GM19239 (cell line): ENCODE data around the gene TACC2.
"Not testable (repeated sequence)": the region's sequence is repeated elsewhere in the genome, so short reads cannot be mapped to it uniquely, and the experiment has no call there.

Experiments used
- DNase-seq: peaks from one replicate; pipeline ENCODE4 v3.0.0; 2011; ENCODE audit warnings: low spot score; ENCODE audit not compliant: insufficient read length
- FAIRE-seq: peaks from 2 replicates; lab custom pipeline; 2011; peaks lifted over from hg19 to GRCh38; lab: Jason Lieb, UNC

TACC2 gene

DNA sequence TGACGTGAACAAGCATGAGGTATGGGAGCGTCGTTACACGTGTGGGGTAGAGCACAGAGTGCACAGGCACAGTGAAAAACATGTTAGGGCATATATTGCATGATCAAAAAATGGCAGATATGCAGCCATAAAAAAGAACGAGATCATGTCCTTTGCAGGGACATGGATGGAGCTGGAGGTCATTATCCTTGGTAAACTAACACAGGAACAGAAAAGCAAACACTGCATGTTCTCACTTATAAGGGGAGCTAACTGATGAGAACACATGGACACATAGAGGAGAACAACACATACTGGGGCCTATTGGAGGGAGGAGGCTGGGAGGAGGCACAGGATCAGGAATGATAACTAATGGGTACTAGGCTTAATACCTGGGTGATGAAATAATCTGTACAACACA, 66.3 kb downstream of the TACC2 start:
- DNase-seq (no peak), FAIRE-seq (no peak)

DNA sequence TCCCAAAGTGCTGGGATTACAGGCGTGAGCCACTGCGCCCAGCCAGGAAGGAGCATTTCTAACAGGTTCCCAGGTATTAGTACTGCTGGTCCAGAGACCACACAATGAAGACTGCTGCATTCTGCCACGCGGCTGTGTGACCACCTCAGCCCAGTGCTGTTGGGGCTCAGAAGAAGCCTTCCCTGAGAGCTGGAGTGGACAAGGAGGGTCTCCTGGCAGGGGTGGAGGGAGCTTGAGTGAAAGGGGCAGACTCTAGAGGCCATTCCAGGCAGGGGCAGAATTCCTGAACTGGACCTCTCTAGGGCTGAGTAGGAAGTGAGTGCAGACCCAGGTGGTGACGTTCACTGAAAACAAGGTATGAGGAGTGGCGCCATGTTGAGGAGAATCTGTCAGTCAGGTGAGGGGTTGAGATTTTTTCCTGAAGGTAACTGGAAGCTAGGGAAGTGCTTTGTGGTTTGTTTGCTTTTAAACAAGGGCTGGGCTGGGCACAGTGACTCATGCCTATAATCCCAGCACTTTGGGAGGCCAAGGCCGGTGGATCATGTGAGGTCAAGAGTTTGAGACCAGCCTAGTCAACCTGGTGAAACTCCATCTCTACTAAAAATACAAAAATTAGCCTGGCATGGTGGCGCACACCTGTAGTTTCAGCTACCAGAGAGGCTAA, 67.6 kb downstream of the TACC2 start:
- no peak for FAIRE-seq

DNA sequence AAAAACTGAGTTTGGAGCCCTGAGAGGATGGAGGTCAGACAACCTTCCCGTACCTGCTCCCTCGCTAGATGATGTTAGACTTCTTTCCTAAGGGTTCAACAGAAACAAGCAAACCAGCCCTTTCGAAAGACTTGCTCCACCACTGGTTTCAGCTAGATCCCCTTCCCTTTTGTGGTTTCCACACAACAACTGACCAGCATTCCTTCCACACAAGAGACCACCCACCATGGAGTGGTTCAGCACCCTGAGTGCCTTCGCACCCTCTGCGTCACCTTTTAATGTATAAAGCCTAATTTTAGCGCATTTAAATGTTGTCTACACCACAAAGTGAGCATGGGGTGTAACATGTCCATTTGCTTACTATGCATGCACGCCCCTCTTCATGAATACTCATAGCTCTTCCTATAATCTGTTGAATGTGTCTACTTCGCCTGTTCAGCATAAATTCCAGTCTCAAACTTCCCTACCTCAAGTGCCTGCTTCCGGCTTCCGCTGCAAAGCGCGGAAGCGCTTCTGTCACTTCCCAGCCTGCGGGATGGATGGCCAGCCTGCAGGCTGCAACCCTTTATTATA, 69.0 kb downstream of the TACC2 start:
- DNase-seq (no peak), FAIRE-seq (no peak)

More for the DNA sequence above, 67.6 kb downstream of the TACC2 start:
- no peak for DNase-seq

DNA sequence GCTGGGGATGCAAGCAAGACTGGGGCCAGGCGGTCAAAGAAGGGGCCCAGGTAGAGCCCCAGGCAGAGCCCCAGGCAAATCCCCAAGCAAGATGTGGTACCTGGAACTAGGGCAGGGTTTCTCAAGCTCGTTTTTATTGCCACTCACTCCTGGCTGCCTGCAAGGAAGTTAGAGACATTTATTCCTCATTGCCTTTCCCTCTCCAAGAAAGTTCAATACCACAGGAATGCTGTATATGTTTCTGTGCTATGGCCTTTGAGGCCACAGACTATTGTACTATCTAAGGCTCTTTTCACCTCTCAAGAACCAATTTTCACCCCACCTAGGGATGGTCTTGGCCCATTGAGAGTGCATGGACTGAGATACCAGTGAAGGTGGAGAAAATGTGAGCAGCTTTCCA, 71.3 kb downstream of the TACC2 start:
- DNase-seq (no peak), FAIRE-seq (no peak)

DNA sequence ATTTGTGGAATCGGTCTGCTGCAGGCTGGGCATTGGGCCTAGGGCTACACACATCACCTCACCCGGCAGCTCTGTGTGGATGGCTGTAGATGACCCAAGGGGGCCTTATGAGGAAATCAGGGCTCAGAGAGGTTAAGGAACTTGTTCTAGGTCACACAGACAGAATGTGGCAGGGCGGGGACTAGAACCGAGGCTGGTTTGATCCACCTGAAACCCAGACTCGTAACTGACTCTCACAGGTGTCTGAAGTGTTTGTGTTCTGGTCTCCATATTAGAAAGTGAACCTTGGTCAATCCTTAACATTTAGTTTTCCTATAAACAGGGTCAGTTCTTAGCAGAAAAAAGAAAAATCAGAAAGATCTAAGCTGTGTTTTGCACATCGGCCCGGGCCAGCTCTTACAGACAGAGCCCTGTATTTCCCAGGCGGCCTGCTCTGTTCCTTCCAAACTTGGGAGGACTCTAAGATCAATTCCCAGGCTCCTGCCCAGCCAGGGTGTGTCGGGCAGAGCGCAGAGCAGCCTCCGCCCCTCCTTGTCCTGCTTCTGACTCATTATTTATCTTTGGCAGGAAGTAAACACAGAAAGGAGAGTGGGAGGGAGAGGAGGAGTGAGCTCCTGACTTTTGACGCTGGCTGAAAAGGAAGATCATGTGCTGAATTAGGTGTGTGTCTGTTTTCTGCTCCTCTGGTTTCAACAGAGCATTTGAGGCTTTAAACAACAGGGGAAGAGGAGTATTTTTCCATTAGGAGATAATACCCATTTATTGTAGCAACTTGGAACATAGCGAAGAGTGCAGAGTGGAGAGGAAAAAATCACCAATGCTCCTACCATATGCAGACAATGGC, 74.1 kb downstream of the TACC2 start:
- DNase-seq = no peak
- no peak for FAIRE-seq

DNA sequence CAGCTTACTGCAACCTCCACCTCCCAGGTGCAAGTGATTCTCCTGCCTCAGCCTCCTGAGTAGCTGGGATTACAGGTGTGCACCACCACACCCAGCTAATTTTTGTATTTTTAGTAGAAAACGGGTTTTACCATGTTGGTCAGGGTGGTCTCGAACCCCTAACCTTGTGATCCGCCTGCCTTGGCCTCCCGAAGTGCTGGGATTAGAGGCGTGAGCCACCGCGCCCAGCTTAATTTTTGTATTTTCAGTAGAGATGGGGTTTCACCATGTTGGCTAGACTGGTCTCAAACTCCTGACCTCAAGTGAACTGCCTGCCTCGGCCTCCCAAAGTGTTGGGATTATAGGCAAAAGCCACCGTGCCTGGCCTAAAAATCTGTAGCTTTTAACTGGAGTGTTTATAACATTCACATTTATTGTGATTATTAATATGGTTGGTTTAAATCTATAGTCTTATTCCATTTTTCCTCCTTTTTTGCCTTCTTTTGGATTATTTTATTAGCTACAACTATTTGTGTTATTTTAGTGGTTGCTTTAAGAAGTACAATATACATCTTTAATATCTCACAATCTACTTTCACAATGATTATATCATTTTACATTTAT, 77.5 kb downstream of the TACC2 start:
- FAIRE-seq, DNase-seq: not testable (repeated sequence)

DNA sequence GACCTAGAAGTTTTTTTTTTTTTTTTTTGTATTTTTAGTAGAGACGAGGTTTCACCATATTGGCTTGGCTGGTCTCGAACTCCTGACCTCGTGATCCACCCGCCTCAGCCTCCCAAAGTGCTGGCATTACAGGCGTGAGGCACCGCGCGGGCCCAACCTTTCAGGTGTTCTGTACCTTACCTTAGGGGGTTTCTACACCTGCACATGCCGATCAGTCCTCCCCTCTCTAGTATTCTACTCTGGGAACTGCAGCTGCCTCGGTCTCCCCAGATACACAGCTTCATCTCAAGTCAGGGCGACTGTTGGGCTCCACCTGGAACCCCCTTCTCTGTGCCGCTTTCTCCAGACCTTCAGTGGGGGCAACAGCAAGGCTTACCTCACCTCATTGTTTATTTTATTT, 79.9 kb downstream of the TACC2 start:
- FAIRE-seq = no peak
- DNase-seq = no peak

DNA sequence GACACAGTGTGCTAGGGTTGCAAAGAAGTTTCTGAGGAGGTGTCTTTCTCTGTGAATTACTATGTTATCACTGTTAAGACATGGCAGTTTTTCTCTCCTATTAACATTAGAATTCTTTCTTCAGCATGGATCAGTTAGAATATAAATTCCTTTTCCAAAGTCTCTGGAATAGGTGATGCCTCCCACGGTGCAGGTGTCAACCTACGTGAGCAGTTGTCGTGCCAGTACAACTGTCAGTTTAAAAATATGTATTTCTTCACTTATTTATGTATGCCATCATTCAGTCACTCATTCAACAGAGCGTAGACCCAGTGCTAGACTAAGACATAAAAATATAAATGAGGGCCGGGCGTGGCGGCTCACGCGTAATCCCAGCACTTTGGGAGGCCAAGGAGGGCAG, 83.5 kb downstream of the TACC2 start:
- FAIRE-seq = no peak
- DNase-seq = no peak

DNA sequence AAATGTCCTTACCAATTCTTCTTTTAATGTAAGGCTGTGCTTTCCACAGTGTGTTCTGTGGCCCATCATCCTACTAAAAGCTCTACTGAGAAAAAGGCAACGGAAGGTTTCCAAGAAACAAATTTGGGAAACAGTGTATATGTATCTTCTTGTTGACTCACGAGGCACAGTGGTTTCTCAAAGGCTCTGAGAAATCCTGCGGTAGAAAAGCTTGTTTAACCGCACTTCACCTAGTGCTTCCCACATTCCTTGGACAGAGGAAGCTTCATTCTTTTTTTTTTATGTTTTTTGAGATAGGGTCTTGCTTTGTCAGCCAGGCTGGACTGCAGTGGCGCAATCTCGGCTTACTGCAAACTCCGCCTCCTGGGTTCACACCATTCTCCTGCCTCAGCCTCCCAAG, 84.5 kb downstream of the TACC2 start:
- DNase-seq = no peak
- FAIRE-seq = no peak

DNA sequence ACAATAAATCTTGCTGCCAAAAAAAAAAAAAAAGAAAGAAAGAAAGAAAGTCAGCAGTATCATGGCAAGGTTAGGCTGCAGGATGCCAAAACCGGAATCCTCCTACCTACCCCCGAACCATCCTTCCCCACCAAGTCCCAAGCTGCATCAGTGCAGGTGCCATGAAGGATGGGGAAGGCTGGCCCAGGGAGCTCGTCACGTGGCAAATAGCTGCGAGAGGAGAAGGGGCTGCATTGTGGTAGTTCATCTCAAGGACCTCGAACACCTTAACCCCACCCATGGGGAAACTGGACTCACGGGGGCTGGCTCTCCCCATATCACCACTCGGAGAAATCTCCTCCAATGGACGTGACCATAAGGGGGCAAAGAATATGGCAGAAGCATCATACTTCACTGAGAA, 86.2 kb downstream of the TACC2 start:
- FAIRE-seq (no peak), DNase-seq (no peak)

DNA sequence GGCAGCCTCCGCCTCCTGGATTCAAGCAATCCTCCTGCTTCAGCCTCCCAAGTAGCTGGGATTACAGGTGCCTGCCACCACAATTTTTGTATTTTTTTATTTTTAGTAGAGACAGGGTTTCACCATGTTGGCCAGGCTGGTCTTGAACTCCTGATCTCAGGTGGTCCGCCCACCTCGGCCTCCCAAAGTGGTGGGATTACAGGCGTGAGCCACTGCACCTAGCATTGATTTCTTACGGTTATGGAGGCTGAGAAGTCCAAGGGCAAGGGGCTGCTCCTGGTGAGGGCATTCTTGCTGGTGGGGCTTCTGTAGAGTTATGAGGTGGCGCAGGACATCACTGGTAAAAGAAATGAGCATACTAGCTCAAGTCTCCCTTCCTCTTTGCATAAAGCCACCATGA, 86.9 kb downstream of the TACC2 start:
- not testable (repeated sequence) for FAIRE-seq, DNase-seq

DNA sequence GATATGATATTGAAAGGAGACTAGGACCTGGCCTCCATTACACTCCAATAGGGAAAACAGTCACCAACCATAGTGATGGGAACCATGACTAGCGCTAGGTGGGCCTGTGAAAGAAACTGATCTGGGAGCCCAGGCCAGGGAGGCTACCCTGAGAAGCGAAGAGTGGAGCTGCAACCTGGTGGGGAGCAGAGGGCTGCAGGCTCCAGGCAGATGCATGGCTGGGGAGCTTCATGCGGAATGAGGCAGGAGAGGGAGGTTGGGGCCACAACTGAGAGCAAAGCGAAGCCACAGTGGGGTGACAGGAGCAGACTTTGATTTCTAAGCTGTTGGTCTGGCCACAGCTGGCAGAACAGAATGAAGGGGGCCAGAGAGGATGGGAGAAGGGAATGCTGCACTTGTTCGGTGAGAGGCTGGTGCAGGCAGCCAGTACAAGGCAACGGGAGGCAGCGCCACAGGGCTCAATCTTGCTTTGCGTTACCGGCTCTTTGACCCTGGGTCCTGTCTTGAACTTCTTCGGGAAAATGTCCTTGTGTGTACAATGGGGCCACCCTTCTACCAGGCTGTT, 88.4 kb downstream of the TACC2 start:
- DNase-seq = no peak
- FAIRE-seq = no peak

DNA sequence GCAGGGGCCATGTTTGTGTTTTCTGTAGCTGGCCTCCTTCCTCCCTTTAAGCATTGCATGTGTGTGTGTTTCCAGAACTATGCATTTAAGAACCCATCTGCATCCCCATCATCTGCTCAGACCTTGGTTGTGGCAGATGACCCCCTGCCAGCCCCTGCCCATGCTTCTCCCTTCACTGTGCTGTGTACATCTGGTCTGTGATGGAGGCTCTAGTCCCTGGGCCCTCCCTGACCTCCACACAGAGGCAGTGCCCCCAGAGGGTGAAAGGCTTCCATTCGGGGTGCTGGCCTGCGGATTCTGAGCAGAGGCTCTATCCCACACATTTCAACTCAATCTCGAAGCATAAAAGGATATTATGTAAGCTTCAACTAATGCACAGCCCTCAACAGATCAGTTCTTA, 89.4 kb downstream of the TACC2 start:
- no peak for FAIRE-seq
- no peak for DNase-seq

DNA sequence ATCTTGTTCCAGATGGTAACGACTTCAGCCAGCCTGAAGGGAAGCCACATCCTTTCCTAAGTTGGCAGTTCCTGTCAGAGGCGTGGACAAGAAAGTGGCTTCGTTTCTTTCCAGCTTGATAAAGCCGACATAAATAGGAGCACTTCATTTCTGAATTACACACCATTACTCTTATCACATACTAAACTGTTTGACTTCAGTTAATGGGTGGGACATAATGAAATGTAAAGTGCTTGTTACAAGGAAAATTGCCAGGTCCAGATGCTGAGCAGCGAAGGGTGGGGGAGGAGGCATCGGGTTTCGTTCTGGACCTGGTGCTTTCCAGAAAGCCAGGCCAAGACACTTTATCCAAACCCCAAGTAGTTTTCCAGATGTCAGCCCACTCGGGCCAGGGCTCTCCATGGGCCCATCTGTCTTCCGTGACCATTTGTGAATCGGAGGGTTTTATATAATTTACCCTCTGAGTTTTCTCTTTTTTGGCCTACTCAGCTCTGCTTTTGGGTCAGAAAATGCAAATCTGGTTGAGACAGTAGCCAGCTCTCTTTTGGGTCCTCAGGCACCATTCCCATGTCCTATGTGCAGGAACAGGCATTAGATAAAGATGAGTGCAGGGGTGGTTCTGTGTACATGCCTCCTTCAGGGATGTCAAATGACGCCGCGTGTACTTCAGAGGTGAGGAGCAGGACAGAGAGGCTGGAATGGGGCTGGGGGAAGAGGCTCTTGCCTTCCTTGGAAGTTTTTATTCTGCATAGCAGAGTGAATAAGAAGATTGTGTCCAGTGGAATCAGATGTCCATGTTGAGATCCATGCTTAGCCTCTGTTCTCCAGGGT, 90.2 kb downstream of the TACC2 start:
- FAIRE-seq = no peak
- no peak for DNase-seq

DNA sequence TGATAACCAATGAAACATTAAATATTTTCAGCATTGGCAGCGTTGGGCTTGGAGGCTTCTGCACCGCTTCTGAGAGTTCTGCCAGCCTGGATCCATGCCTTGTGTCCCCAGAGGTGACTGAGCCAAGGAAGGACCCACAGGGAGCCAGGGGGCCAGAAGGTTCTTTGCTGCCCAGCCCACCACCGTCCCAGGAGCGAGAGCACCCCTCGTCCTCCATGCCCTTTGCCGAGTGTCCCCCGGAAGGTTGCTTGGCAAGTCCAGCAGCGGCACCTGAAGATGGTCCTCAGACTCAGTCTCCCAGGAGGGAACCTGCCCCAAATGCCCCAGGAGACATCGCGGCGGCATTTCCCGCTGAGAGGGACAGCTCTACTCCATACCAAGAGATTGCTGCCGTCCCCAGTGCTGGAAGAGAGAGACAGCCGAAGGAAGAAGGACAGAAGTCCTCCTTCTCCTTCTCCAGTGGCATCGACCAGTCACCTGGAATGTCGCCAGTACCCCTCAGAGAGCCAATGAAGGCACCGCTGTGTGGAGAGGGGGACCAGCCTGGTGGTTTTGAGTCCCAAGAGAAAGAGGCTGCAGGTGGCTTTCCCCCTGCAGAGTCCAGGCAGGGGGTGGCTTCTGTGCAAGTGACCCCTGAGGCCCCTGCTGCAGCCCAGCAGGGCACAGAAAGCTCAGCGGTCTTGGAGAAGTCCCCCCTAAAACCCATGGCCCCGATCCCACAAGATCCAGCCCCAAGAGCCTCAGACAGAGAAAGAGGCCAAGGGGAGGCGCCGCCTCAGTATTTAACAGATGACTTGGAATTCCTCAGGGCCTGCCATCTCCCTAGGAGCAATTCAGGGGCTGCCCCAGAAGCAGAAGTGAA, 93.9 kb downstream of the TACC2 start:
- no peak for DNase-seq
- no peak for FAIRE-seq

DNA sequence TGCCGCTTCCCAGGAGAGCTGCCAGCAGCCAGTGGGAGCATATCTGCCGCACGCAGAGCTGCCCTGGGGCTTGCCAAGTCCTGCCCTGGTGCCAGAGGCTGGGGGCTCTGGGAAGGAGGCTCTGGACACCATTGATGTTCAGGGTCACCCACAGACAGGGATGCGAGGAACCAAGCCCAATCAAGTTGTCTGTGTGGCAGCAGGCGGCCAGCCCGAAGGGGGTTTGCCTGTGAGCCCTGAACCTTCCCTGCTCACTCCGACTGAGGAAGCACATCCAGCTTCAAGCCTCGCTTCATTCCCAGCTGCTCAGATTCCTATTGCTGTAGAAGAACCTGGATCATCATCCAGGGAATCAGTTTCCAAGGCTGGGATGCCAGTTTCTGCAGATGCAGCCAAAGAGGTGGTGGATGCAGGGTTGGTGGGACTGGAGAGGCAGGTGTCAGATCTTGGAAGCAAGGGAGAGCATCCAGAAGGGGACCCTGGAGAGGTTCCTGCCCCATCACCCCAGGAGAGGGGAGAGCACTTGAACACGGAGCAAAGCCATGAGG, 94.6 kb downstream of the TACC2 start:
- FAIRE-seq (no peak), DNase-seq (no peak)

DNA sequence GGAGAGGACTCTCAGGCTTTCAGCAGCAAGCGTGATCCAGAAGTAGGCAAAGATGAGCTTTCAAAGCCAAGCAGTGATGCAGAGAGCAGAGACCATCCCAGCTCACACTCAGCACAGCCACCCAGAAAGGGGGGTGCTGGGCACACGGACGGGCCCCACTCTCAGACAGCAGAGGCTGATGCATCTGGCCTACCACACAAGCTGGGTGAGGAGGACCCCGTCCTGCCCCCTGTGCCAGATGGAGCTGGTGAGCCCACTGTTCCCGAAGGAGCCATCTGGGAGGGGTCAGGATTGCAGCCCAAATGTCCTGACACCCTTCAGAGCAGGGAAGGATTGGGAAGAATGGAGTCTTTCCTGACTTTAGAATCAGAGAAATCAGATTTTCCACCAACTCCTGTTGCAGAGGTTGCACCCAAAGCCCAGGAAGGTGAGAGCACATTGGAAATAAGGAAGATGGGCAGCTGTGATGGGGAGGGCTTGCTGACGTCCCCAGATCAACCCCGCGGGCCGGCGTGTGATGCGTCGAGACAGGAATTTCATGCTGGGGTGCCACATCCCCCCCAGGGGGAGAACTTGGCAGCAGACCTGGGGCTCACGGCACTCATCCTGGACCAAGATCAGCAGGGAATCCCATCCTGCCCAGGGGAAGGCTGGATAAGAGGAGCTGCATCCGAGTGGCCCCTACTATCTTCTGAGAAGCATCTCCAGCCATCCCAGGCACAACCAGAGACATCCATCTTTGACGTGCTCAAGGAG, 95.5 kb downstream of the TACC2 start:
- DNase-seq (no peak), FAIRE-seq (no peak)

DNA sequence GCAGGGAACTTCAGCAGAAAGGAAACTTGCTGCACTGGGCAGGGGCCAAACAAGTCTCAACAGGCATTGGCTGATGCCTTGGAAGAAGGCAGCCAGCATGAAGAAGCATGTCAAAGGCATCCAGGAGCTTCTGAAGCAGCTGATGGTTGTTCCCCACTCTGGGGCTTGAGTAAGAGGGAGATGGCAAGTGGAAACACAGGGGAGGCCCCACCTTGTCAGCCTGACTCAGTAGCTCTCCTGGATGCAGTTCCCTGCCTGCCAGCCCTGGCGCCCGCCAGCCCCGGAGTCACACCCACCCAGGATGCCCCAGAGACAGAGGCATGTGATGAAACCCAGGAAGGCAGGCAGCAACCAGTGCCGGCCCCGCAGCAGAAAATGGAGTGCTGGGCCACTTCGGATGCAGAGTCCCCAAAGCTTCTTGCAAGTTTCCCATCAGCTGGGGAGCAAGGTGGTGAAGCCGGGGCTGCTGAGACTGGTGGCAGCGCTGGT, 96.5 kb downstream of the TACC2 start:
- DNase-seq (no peak), FAIRE-seq (no peak)
